HCT116 (cell line): ENCODE data around the gene GDAP2. TPM values are rescaled to one million over a fixed set of nuclear protein-coding genes. Genes with fewer than 3 reads are reported as not detected.

ENCODE experiments used
- ATAC-seq: fragments of 200-7000 bp; cut with Tn5 transposase; 2 replicates; pipeline ENCODE4 v1.9.1; 2020; ENCODE audit warnings: mild to moderate bottlenecking, moderate library complexity
- BruUV-seq: library from RNA; stranded (reverse); fragments of 400-500 nt; replicated peaks from 2 replicates; lab custom pipeline; 2021; lab: Mats Ljungman, UMichigan
- CTCF ChIA-PET: fragments of 300-600 bp; sonication (Branson Sonifier 250); formaldehyde crosslinking; loops from one replicate; lab custom pipeline; 2021; ENCODE audit warnings: antibody characterized with exemption; lab: Charles Lee
- POLR2A ChIA-PET: fragments of 300-600, 350-600 bp; sonication (Branson Sonifier 250); formaldehyde crosslinking; loops from one replicate; lab custom pipeline; 2021; ENCODE audit warnings: antibody characterized with exemption; lab: Charles Lee
- RAD21 ChIA-PET, 2 experiments: fragments of 300-600 bp; sonication (Branson Sonifier 250); formaldehyde crosslinking; loops; one replicate each; lab custom pipeline; 2023; ENCODE audit warnings: low total read pairs in 2 of 2; ENCODE audit not compliant: uncharacterized antibody in 2 of 2, unreplicated experiment in 2 of 2, low non-redundant PET in 1 of 2; lab: Charles Lee
- DNase-seq: peaks from one replicate; pipeline ENCODE4 v3.0.0-alpha.2; 2010; ENCODE audit warnings: low read depth, low spot score
- H2AFZ ChIP-seq: fragments of 200-600 bp; shearing (Covaris generic), sonication (generic); 2 replicates; pipeline ENCODE4 v1.6.1; 2017; ENCODE audit warnings: low read depth, mixed run types, mixed read lengths, antibody characterized with exemption, low read length; ENCODE audit not compliant: poor library complexity, severe bottlenecking
- H3K27ac ChIP-seq: 2 replicates; pipeline ENCODE4 v1.5.1; 2012; ENCODE audit warnings: low read depth, low read length
- H3K27me3 ChIP-seq: fragments of 200-600 bp; sonication (generic); 2 replicates; pipeline ENCODE4 v1.6.1; 2016; ENCODE audit warnings: mixed run types, low read length, mixed read lengths; ENCODE audit not compliant: insufficient read depth
- H3K36me3 ChIP-seq, 2 experiments: fragments of 200-500 bp in 1 of 2; fragments of 200-600 bp in 1 of 2; sonication (Bioruptor generic) in 1 of 2; sonication (generic) in 1 of 2; 2 replicates each; pipeline versions ENCODE4 v1.5.1 to v1.6.1; 2014 to 2016; ENCODE audit warnings: low read length in 2 of 2, inconsistent platforms in 1 of 2, mixed read lengths in 1 of 2, mixed run types in 1 of 2; ENCODE audit not compliant: insufficient read depth in 2 of 2, control insufficient read depth in 1 of 2
- H3K4me1 ChIP-seq, 2 experiments: fragments of 200-600 bp in 1 of 2; sonication (generic) in 1 of 2; 2 replicates each; pipeline versions ENCODE4 v1.5.1 to v1.6.1; 2012 to 2017; ENCODE audit warnings: low read length in 2 of 2, inconsistent platforms in 1 of 2, mild to moderate bottlenecking in 1 of 2, mixed read lengths in 1 of 2, mixed run types in 1 of 2, moderate library complexity in 1 of 2; ENCODE audit not compliant: insufficient read depth in 2 of 2, control insufficient read depth in 1 of 2
- H3K4me2 ChIP-seq: fragments of 200-600 bp; sonication (generic); 2 replicates; pipeline ENCODE4 v1.6.1; 2017; ENCODE audit warnings: mixed run types, low read length, mixed read lengths
- H3K4me3 ChIP-seq, 2 experiments: fragments of 200-600 bp in 1 of 2; sonication (generic) in 1 of 2; replicated peaks in 1 of 2; 2 replicates each; pipeline ENCODE4 v1.5.1; 2011 to 2016; ENCODE audit warnings: low read length in 2 of 2, control low read depth in 1 of 2, low read depth in 1 of 2, mild to moderate bottlenecking in 1 of 2, mixed read lengths in 1 of 2, mixed run types in 1 of 2
- H3K79me2 ChIP-seq: fragments of 200-600 bp; sonication (generic); 2 replicates; pipeline ENCODE4 v1.6.1; 2017; ENCODE audit warnings: mild to moderate bottlenecking, mixed run types, low read length, moderate library complexity, mixed read lengths; ENCODE audit not compliant: insufficient read depth
- H3K9ac ChIP-seq: fragments of 200-600 bp; sonication (generic); 2 replicates; pipeline ENCODE4 v1.6.1; 2016; ENCODE audit warnings: low read length, mixed read lengths
- H3K9me2 ChIP-seq: fragments of 200-600 bp; sonication (generic), shearing (Covaris generic); 2 replicates; pipeline ENCODE4 v1.6.1; 2017; ENCODE audit warnings: mixed run types, mild to moderate bottlenecking, moderate library complexity; ENCODE audit not compliant: insufficient read depth
- H3K9me3 ChIP-seq, 2 experiments: fragments of 200-500 bp in 1 of 2; fragments of 200-600 bp in 1 of 2; sonication (Bioruptor generic) in 1 of 2; sonication (generic) in 1 of 2; 2 replicates each; pipeline ENCODE4 v1.6.1; 2014 to 2017; ENCODE audit warnings: low read length in 2 of 2, mixed read lengths in 2 of 2, inconsistent platforms in 1 of 2, low read depth in 1 of 2, mild to moderate bottlenecking in 1 of 2, mixed run types in 1 of 2, moderate library complexity in 1 of 2; ENCODE audit not compliant: control insufficient read depth in 1 of 2, insufficient read depth in 1 of 2
- H4K20me1 ChIP-seq: fragments of 200-600 bp; sonication (generic), shearing (Covaris generic); 2 replicates; pipeline ENCODE4 v1.6.1; 2017; ENCODE audit warnings: mixed run types, mild to moderate bottlenecking, moderate library complexity; ENCODE audit not compliant: insufficient read depth
- EGR1 ChIP-seq: IDR thresholded peaks from 2 replicates; pipeline ENCODE4 v1.6.1; 2012; ENCODE audit warnings: low read depth
- EZH2phosphoT487 ChIP-seq: fragments of 200-600 bp; IDR thresholded peaks from 2 replicates; pipeline ENCODE4 v1.6.1; 2018; ENCODE audit warnings: antibody characterized with exemption, borderline replicate concordance
- JUND ChIP-seq: IDR thresholded peaks from 2 replicates; pipeline ENCODE4 v1.6.1; 2012
- RAD21 ChIP-seq: IDR thresholded peaks from 2 replicates; pipeline ENCODE4 v1.6.1; 2012; ENCODE audit warnings: low read depth, mild to moderate bottlenecking
- TCF7L2 ChIP-seq: IDR thresholded peaks from 2 replicates; pipeline ENCODE4 v1.7.0; 2011; ENCODE audit warnings: borderline replicate concordance, inconsistent platforms; ENCODE audit not compliant: insufficient read depth, insufficient read length; ENCODE audit errors: extremely low read depth
- intact Hi-C: fragments of 100-400 bp; cut with micrococcal nuclease; formaldehyde crosslinking; loops from 2 replicates; pipeline ENCODE4 v1.10.0; 2022
- total RNA-seq: library from RNA; stranded (reverse); gene quantifications from one replicate; pipeline ENCODE4 v1.2.1, GENCODE V29; 2021; ENCODE audit not compliant: unreplicated experiment
- TF ChIP-seq, protein P1 (sequence below): IDR thresholded peaks from 2 replicates; pipeline ENCODE4 v1.6.1; 2012; ENCODE audit warnings: low read depth
- TF ChIP-seq, protein P2 (sequence below): IDR thresholded peaks from 2 replicates; pipeline ENCODE4 v1.6.1; 2011; ENCODE audit warnings: mild to moderate bottlenecking, low read length, moderate library complexity; ENCODE audit not compliant: insufficient replicate concordance; ENCODE audit errors: extremely low read depth

The GDAP2 gene
- total RNA-seq, 1 experiment from 2014 or later: 21.4 TPM

DNA sequence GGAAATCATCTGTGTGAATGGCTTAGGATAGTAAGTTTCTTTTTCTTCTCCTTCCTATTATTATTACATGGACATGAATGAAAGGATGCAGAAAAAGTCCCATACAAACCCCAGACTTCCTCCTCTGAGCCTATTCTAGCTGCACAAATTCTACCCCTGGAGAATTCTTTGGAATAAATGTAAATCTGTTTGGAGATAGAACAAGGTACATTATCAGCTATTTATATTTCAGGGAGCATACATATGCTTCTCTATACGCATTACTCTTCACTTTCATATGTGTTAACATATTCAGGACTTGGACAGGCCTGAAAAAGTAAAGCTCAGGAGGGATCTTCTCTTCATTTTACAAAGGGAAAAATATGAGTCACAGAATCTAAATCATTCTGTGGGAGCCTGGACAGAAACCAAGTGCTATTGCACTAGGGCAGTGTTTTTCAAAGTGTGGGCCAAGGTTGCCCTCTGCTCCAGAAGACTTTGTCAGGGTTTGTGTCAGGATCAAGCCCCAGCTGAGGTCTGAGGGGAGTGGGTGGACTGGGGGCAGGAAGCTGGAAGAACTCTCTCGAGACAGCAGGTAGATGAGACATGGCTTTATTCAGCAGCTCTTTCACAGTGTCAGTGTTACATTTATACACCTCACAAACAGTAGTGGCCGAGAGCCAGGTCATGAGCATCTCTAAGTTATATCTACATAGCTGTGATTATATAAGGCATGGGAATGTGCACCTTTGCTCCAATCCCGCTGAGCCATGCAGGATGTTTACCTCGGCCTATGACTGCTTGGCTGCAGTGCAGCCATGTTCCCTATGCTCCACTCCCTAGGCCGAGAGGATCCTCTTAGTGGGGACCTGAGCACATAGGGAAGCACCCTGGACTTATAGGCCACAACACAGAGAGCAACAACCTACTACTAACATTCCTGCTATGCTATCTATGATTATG is 114.3 kb downstream of the GDAP2 start:
- TF ChIP-seq EZH2phosphoT487 (no peak), JUND (no peak), RAD21 (no peak), TCF7L2 (no peak), EGR1 (no peak)
- TF ChIP-seq, protein P1, sequence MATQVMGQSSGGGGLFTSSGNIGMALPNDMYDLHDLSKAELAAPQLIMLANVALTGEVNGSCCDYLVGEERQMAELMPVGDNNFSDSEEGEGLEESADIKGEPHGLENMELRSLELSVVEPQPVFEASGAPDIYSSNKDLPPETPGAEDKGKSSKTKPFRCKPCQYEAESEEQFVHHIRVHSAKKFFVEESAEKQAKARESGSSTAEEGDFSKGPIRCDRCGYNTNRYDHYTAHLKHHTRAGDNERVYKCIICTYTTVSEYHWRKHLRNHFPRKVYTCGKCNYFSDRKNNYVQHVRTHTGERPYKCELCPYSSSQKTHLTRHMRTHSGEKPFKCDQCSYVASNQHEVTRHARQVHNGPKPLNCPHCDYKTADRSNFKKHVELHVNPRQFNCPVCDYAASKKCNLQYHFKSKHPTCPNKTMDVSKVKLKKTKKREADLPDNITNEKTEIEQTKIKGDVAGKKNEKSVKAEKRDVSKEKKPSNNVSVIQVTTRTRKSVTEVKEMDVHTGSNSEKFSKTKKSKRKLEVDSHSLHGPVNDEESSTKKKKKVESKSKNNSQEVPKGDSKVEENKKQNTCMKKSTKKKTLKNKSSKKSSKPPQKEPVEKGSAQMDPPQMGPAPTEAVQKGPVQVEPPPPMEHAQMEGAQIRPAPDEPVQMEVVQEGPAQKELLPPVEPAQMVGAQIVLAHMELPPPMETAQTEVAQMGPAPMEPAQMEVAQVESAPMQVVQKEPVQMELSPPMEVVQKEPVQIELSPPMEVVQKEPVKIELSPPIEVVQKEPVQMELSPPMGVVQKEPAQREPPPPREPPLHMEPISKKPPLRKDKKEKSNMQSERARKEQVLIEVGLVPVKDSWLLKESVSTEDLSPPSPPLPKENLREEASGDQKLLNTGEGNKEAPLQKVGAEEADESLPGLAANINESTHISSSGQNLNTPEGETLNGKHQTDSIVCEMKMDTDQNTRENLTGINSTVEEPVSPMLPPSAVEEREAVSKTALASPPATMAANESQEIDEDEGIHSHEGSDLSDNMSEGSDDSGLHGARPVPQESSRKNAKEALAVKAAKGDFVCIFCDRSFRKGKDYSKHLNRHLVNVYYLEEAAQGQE: no peak
- TF ChIP-seq, protein P2, sequence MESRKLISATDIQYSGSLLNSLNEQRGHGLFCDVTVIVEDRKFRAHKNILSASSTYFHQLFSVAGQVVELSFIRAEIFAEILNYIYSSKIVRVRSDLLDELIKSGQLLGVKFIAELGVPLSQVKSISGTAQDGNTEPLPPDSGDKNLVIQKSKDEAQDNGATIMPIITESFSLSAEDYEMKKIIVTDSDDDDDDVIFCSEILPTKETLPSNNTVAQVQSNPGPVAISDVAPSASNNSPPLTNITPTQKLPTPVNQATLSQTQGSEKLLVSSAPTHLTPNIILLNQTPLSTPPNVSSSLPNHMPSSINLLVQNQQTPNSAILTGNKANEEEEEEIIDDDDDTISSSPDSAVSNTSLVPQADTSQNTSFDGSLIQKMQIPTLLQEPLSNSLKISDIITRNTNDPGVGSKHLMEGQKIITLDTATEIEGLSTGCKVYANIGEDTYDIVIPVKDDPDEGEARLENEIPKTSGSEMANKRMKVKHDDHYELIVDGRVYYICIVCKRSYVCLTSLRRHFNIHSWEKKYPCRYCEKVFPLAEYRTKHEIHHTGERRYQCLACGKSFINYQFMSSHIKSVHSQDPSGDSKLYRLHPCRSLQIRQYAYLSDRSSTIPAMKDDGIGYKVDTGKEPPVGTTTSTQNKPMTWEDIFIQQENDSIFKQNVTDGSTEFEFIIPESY: no peak
- H3K27me3 ChIP-seq: no peaks in the 10 kb centered on the region
- no peaks in the 10 kb centered on the region for H4K20me1 ChIP-seq
- H3K36me3 ChIP-seq: no peaks in the 10 kb centered on the region
- H3K4me2 ChIP-seq: no peak overlapping the region
- no peak for DNase-seq
- ChIA-PET RAD21 (no interaction called here), POLR2A (no interaction called here), CTCF (interaction anchor here (1.8 kb wide), 1 partner anchor 81 kb away, joined by 7 read pairs; no protein-coding TSS in a partner anchor)
- no peak overlapping the region for H2AFZ ChIP-seq
- no peak overlapping the region for H3K27ac ChIP-seq
- no TSS peak for BruUV-seq
- no peak overlapping the region for H3K9ac ChIP-seq
- no peaks in the 10 kb centered on the region for H3K79me2 ChIP-seq
- no peaks in the 10 kb centered on the region for H3K4me1 ChIP-seq
- no peak overlapping the region for H3K4me3 ChIP-seq
- H3K9me2 ChIP-seq: no peaks in the 10 kb centered on the region
- ATAC-seq: no peak
- intact Hi-C loops: no loop called here
- H3K9me3 ChIP-seq: no peaks in the 10 kb centered on the region

Other genes starting within 250 kb of the GDAP2 start
- gene WDR3, start 118 bp upstream of the GDAP2 start, total RNA-seq: 70.5 TPM